Chondrocyte (in vitro differentiated cells): Measurements from ENCODE around the gene WLS. TPM values are rescaled to one million over a fixed set of nuclear protein-coding genes. Genes with fewer than 3 reads are reported as not detected.

Experiments used
- DNase-seq: peaks from one replicate; pipeline ENCODE4 v3.0.0; 2021; ENCODE audit warnings: mixed read lengths, low spot score
- H3K27ac Mint-ChIP-seq: one replicate; pipeline ENCODE4 v1.8.0; 2021; ENCODE audit warnings: mild to moderate bottlenecking, moderate library complexity, mixed read lengths; ENCODE audit not compliant: unreplicated experiment
- H3K27me3 Mint-ChIP-seq: 2 replicates; pipeline ENCODE4 v1.8.0; 2021; ENCODE audit warnings: low read depth, mixed read lengths
- H3K36me3 Mint-ChIP-seq: 2 replicates; pipeline ENCODE4 v1.8.0; 2021; ENCODE audit warnings: low read depth, mixed read lengths
- H3K4me1 Mint-ChIP-seq: 2 replicates; pipeline ENCODE4 v1.8.0; 2021; ENCODE audit warnings: low read depth, mild to moderate bottlenecking, mixed read lengths
- H3K4me3 Mint-ChIP-seq: one replicate; pipeline ENCODE4 v1.8.0; 2021; ENCODE audit warnings: mild to moderate bottlenecking, moderate library complexity, mixed read lengths; ENCODE audit not compliant: unreplicated experiment
- H3K9me3 Mint-ChIP-seq: 2 replicates; pipeline ENCODE4 v1.8.0; 2021; ENCODE audit warnings: low read depth, mixed read lengths
- total RNA-seq: library from RNA; stranded (reverse); gene quantifications from 3 replicates; pipeline ENCODE4 v1.2.1, GENCODE V29; 2021
- TF ChIP-seq, protein P1 (sequence below): fragments of 200-600 bp; sonication (generic); IDR thresholded peaks from 2 replicates; pipeline ENCODE4 v1.5.0; 2021; ENCODE audit warnings: antibody characterized with exemption, mild to moderate bottlenecking, moderate library complexity

Gene WLS
- total RNA-seq, 1 donor from 2014 or later = 149 TPM

DNA sequence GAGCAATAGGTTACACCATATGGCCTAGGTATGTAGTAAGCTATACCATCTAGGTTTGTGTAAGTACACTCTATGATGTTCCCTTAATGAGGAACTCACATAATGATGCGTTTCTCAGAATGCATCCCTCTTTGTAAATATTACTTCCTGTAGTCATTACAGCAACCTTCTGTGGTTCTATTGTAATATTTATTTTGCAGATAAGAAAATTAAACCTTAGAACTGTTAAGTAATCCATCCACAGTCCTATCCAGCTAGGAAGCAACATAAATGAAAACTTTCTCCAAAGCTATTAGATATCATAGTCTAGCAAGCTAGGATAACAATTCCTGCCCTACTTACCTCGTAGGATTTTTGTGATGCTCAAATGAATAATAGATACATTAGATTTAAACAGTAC, 88.7 kb downstream of the WLS start:
- Mint-ChIP-seq H3K4me3 (no peak overlapping the region), H3K36me3 (peaks cover 27% of the 10 kb centered on the region), H3K9me3 (no peaks in the 10 kb centered on the region), H3K27me3 (no peaks in the 10 kb centered on the region), H3K4me1 (peaks cover 39% of the 10 kb centered on the region), H3K27ac (no peak overlapping the region)
- DNase-seq = no peak
- TF ChIP-seq, protein P1, sequence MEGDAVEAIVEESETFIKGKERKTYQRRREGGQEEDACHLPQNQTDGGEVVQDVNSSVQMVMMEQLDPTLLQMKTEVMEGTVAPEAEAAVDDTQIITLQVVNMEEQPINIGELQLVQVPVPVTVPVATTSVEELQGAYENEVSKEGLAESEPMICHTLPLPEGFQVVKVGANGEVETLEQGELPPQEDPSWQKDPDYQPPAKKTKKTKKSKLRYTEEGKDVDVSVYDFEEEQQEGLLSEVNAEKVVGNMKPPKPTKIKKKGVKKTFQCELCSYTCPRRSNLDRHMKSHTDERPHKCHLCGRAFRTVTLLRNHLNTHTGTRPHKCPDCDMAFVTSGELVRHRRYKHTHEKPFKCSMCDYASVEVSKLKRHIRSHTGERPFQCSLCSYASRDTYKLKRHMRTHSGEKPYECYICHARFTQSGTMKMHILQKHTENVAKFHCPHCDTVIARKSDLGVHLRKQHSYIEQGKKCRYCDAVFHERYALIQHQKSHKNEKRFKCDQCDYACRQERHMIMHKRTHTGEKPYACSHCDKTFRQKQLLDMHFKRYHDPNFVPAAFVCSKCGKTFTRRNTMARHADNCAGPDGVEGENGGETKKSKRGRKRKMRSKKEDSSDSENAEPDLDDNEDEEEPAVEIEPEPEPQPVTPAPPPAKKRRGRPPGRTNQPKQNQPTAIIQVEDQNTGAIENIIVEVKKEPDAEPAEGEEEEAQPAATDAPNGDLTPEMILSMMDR = no peak

- Mint-ChIP-seq H3K4me1 (peaks cover 39% of the 10 kb centered on the region), H3K4me3 (peak overlapping the region; percentile 48), H3K36me3 (peaks cover 26% of the 10 kb centered on the region), H3K9me3 (no peaks in the 10 kb centered on the region), H3K27ac (peak overlapping the region; percentile 97), H3K27me3 (no peaks in the 10 kb centered on the region)
- TF ChIP-seq, protein P1 = no peak
- no peak for DNase-seq
Measured at GRCh38 chr1:68142461-68142860, 89.9 kb downstream of the WLS start.

GRCh38 chr1:68142036-68142435, 90.3 kb downstream of the WLS start:
- peaks cover 39% of the 10 kb centered on the region for H3K4me1 Mint-ChIP-seq
- H3K4me3 Mint-ChIP-seq = peak overlapping the region; percentile 48
- DNase-seq = no peak
- H3K36me3 Mint-ChIP-seq = peaks cover 26% of the 10 kb centered on the region
- TF ChIP-seq, protein P1 = no peak
- H3K9me3 Mint-ChIP-seq = no peaks in the 10 kb centered on the region
- H3K27me3 Mint-ChIP-seq = no peaks in the 10 kb centered on the region
- peak overlapping the region; percentile 97 for H3K27ac Mint-ChIP-seq

DNA sequence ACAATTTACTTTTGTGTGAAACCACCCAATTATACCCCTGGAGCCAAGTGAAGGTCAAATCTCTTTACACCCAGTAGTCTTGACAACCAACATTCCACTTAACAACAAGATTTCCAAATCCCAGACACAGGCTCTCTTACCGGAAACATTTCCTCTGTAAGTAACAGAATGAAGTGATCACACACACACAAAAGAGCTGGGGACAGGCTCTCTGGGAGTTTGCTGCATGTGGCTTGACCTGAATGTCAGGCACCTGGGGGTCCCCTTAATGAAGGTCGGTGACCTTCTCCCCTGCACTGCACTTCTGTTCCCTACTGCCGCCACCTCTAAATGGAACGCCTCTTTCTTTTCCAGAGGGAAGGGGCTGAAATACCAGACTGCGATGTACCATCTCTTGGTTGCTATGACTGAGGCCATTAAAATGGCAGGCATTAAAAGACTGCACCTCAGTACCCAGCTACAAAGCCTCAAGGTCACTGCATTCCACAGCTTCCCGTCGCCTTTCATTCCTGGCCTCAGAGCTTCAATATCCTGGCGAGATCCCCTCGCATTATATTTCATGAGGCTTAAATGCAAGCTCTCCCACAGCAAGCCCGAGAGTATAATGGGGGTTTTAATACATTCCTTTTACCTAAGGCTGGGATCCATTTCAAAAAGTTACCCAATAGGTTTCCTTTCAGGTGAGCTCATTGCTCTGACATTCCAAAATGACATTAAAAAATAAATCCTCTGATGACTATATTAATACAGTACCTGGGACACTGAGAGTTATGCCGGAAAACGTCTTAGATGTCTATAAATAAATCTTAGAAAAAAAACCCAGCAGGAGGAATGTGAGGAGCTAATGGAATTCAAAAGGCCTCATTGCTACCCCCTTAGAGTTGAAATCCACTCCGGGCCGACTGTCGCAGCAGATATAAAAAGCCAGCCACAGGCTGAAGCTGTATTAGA, 91.0 kb downstream of the WLS start:
- Mint-ChIP-seq H3K27me3 (no peaks in the 10 kb centered on the region), H3K4me1 (peaks cover 39% of the 10 kb centered on the region), H3K27ac (peak overlapping the region; percentile 97), H3K4me3 (peak overlapping the region; percentile 48), H3K36me3 (peaks cover 30% of the 10 kb centered on the region), H3K9me3 (no peaks in the 10 kb centered on the region)
- DNase-seq = no peak
- TF ChIP-seq, protein P1 = no peak

DNA sequence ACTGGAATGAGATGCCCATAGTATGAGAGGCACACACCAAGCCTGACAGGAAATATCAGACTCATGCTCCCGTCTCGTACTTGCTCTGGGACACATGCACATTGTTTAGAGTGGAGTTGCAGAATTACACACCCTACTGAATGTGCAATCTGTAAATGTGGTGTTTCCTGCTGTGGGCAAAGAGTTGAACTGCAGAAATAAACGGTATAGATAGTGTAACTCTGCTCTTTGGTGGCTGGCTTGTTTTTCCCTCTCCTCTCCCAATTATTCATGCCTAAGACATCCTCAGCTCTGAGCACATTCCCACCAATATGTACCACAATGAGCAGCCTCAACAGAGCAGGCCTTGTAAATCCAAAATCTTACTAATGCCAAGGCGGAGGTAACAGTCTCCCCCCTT, 91.8 kb downstream of the WLS start:
- Mint-ChIP-seq H3K9me3 (no peaks in the 10 kb centered on the region), H3K27me3 (no peaks in the 10 kb centered on the region), H3K36me3 (peaks cover 32% of the 10 kb centered on the region), H3K27ac (peak overlapping the region; percentile 97), H3K4me1 (peaks cover 37% of the 10 kb centered on the region), H3K4me3 (no peak overlapping the region)
- DNase-seq = no peak
- TF ChIP-seq, protein P1 = peak; percentile 15
